Transverse colon (tissue), 4 donors: ENCODE data around the gene PIH1D2.

Experiments
- CTCF ChIP-seq, 5 experiments: fragments of 200-600 bp in 3 of 5; fragments of 450-650 bp in 2 of 5; sonication (generic) in 3 of 5; IDR thresholded peaks; 1 replicate in 2 of 5; 2 replicates in 3 of 5; pipeline ENCODE4 v1.5.1; 2016 to 2017; ENCODE audit warnings: antibody characterized with exemption in 5 of 5, inconsistent platforms in 3 of 5, mild to moderate bottlenecking in 2 of 5, moderate library complexity in 1 of 5
- EP300 ChIP-seq: sonication (generic); formaldehyde crosslinking; IDR thresholded peaks from one replicate; pipeline ENCODE4 v1.6.1; 2017; ENCODE audit warnings: antibody characterized with exemption, low read depth
- POLR2A ChIP-seq: fragments of 450-650 bp; IDR thresholded peaks from one replicate; pipeline ENCODE4 v1.6.1; 2016; ENCODE audit warnings: antibody characterized with exemption, mild to moderate bottlenecking, moderate library complexity
- POLR2AphosphoS5 ChIP-seq, 3 donors: sonication (generic); formaldehyde crosslinking; IDR thresholded peaks; one replicate each; pipeline ENCODE4 v1.6.1; 2016; ENCODE audit warnings: antibody characterized with exemption in 3 of 3

- TF ChIP-seq CTCF (IDR thresholded peaks at IDR 0.05) (no peak), POLR2AphosphoS5 (IDR thresholded peaks at IDR 0.05) (no peak), POLR2A (no peak), EP300 (no peak)
Measured at GRCh38 chr11:112118176-112118575, 44.4 kb upstream of the PIH1D2 start.
